ENCODE measurements around the gene ADAM10. TPM values are rescaled to one million over a fixed set of nuclear protein-coding genes. Genes with fewer than 3 reads are reported as not detected.

The ADAM10 gene
- total RNA-seq, 1 experiment from 2014 or later, result 91.3 TPM

GRCh38 chr15:58762285-58762684 is 12.8 kb upstream of the ADAM10 start:
- Histone ChIP-seq H3K27ac (ENCODE audit: low read length) (no peak overlapping the region), H3F3A (ENCODE audit: low read length, unreplicated experiment) (no peaks in the 10 kb centered on the region), H3K36me3 (ENCODE audit: low read depth, low read length) (no peaks in the 10 kb centered on the region), H3K9ac (ENCODE audit: low read length) (no peak overlapping the region), H3K9me2 (replicated peaks; ENCODE audit: low read length) (no peaks in the 10 kb centered on the region), H4K20me1 (ENCODE audit: low read length) (no peaks in the 10 kb centered on the region), H3K4me3 (ENCODE audit: low read length) (no peak overlapping the region), H3K27me3 (ENCODE audit: low read length) (no peaks in the 10 kb centered on the region), H3K4me1 (ENCODE audit: insufficient read depth, low read length) (no peaks in the 10 kb centered on the region), H3K9me3 (ENCODE audit: low read length) (no peaks in the 10 kb centered on the region), H2AFZ (ENCODE audit: low read length) (no peak overlapping the region), H3K79me2 (ENCODE audit: low read length) (no peaks in the 10 kb centered on the region), H3K4me2 (ENCODE audit: low read length) (no peak overlapping the region)
- no peak for DNase-seq
- BruUV-seq (replicated peaks), result no TSS peak
- intact Hi-C loops (cut with micrococcal nuclease), result no loop called here
- ChIA-PET POLR2A (ENCODE audit: unreplicated experiment) (no interaction called here), CTCF (no interaction called here)
- TF ChIP-seq EZH2 (IDR thresholded peaks at IDR 0.05; ENCODE audit: low read length, unreplicated experiment), result no peak
- no peak for TF ChIP-seq EZH2phosphoT487 (IDR thresholded peaks at IDR 0.05; ENCODE audit: borderline replicate concordance, low read length)
- TF ChIP-seq, protein P1, sequence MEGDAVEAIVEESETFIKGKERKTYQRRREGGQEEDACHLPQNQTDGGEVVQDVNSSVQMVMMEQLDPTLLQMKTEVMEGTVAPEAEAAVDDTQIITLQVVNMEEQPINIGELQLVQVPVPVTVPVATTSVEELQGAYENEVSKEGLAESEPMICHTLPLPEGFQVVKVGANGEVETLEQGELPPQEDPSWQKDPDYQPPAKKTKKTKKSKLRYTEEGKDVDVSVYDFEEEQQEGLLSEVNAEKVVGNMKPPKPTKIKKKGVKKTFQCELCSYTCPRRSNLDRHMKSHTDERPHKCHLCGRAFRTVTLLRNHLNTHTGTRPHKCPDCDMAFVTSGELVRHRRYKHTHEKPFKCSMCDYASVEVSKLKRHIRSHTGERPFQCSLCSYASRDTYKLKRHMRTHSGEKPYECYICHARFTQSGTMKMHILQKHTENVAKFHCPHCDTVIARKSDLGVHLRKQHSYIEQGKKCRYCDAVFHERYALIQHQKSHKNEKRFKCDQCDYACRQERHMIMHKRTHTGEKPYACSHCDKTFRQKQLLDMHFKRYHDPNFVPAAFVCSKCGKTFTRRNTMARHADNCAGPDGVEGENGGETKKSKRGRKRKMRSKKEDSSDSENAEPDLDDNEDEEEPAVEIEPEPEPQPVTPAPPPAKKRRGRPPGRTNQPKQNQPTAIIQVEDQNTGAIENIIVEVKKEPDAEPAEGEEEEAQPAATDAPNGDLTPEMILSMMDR (conservative IDR thresholded peaks at IDR 0.05; ENCODE audit: low read depth, low read length), result no peak
- no peak for ATAC-seq

- Histone ChIP-seq H3K9me2 (replicated peaks; ENCODE audit: low read length) (no peaks in the 10 kb centered on the region), H2AFZ (ENCODE audit: low read length) (no peak overlapping the region), H4K20me1 (ENCODE audit: low read length) (no peaks in the 10 kb centered on the region), H3K4me1 (ENCODE audit: insufficient read depth, low read length) (no peaks in the 10 kb centered on the region), H3K36me3 (ENCODE audit: low read depth, low read length) (no peaks in the 10 kb centered on the region), H3K27ac (ENCODE audit: low read length) (no peak overlapping the region), H3K4me3 (ENCODE audit: low read length) (no peak overlapping the region), H3K4me2 (ENCODE audit: low read length) (no peak overlapping the region), H3K27me3 (ENCODE audit: low read length) (no peaks in the 10 kb centered on the region), H3F3A (ENCODE audit: low read length, unreplicated experiment) (no peaks in the 10 kb centered on the region), H3K9ac (ENCODE audit: low read length) (no peak overlapping the region), H3K79me2 (ENCODE audit: low read length) (no peaks in the 10 kb centered on the region), H3K9me3 (ENCODE audit: low read length) (no peaks in the 10 kb centered on the region)
- BruUV-seq (replicated peaks), result no TSS peak
- CTCF ChIA-PET, result interaction anchor here (0.7 kb wide), 1 partner anchor 297 kb away, joined by 3 read pairs; no protein-coding TSS in a partner anchor
- intact Hi-C loops (cut with micrococcal nuclease), result no loop called here
- ATAC-seq, result no peak
- TF ChIP-seq EZH2phosphoT487 (IDR thresholded peaks at IDR 0.05; ENCODE audit: borderline replicate concordance, low read length) (no peak), EZH2 (IDR thresholded peaks at IDR 0.05; ENCODE audit: low read length, unreplicated experiment) (no peak)
- TF ChIP-seq, protein P1 (conservative IDR thresholded peaks at IDR 0.05; ENCODE audit: low read depth, low read length), result no peak
- POLR2A ChIA-PET (ENCODE audit: unreplicated experiment), result no interaction called here
- DNase-seq, result no peak
These were observed 11.5 kb upstream of the ADAM10 start for GRCh38 chr15:58761010-58761388.

DNA sequence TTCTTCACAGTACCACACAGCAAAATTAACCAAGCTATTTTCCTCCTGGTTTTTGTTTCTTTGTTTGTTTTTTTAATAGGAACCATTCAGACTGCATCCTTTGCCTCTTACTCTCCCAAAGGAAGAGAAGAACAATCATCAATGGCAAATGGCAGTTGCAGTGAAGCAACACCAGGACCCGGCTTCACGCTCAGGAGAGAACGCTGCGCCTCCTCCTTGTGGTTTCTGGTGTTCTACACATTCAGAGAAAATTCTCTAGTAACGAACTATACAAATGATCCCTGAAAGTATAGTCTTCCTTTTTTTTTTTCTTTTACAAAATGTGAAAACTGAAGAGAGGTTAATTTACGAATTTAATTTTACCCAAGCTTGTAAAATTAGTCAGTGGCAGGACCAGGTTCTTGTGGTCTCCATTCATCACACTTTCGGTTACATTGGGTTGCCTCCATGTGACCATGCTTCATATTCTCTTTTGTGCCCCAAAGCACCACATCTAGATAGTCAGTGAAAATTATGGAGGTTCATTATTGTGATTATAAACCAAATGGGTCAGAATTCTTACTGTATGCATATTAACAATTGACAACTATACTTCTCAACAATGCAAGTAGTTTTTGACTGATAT is 11.0 kb upstream of the ADAM10 start:
- H2AFZ ChIP-seq (ENCODE audit: low read length), result no peak overlapping the region
- no peaks in the 10 kb centered on the region for H4K20me1 ChIP-seq (ENCODE audit: low read length)
- ChIA-PET POLR2A (ENCODE audit: unreplicated experiment) (no interaction called here), CTCF (no interaction called here)
- no peaks in the 10 kb centered on the region for H3K27me3 ChIP-seq (ENCODE audit: low read length)
- H3F3A ChIP-seq (ENCODE audit: low read length, unreplicated experiment), result no peaks in the 10 kb centered on the region
- intact Hi-C loops (cut with micrococcal nuclease), result no loop called here
- H3K4me3 ChIP-seq (ENCODE audit: low read length), result no peak overlapping the region
- DNase-seq, result no peak
- H3K4me2 ChIP-seq (ENCODE audit: low read length), result no peak overlapping the region
- H3K9me2 ChIP-seq (replicated peaks; ENCODE audit: low read length), result no peaks in the 10 kb centered on the region
- no peak overlapping the region for H3K9ac ChIP-seq (ENCODE audit: low read length)
- H3K4me1 ChIP-seq (ENCODE audit: insufficient read depth, low read length), result no peaks in the 10 kb centered on the region
- H3K36me3 ChIP-seq (ENCODE audit: low read depth, low read length), result no peaks in the 10 kb centered on the region
- no TSS peak for BruUV-seq (replicated peaks)
- TF ChIP-seq EZH2phosphoT487 (IDR thresholded peaks at IDR 0.05; ENCODE audit: borderline replicate concordance, low read length) (no peak), EZH2 (IDR thresholded peaks at IDR 0.05; ENCODE audit: low read length, unreplicated experiment) (no peak)
- TF ChIP-seq, protein P1 (conservative IDR thresholded peaks at IDR 0.05; ENCODE audit: low read depth, low read length), result no peak
- no peak overlapping the region for H3K27ac ChIP-seq (ENCODE audit: low read length)
- H3K79me2 ChIP-seq (ENCODE audit: low read length), result no peaks in the 10 kb centered on the region
- no peaks in the 10 kb centered on the region for H3K9me3 ChIP-seq (ENCODE audit: low read length)
- ATAC-seq, result no peak

All from PC-3 (cell line).